B cell (primary cell): ENCODE results near the gene AGBL4. TPM values are rescaled to one million over a fixed set of nuclear protein-coding genes. Genes with fewer than 3 reads are reported as not detected.

Source experiments
- ATAC-seq: fragments of 200-7000 bp; cut with Tn5 transposase; one replicate; pipeline ENCODE4 v1.10.0; 2021; ENCODE audit warnings: low read depth, mild to moderate bottlenecking, moderate number of reproducible peaks, moderate library complexity
- CTCF ChIA-PET: fragments of 350-600 bp; sonication (Branson Sonifier 250); formaldehyde crosslinking; loops from one replicate; lab custom pipeline; 2021; ENCODE audit warnings: antibody characterized with exemption, inconsistent platforms; lab: Charles Lee
- POLR2A ChIA-PET: fragments of 350-600 bp; sonication (Branson Sonifier 250); formaldehyde crosslinking; loops from one replicate; lab custom pipeline; 2021; ENCODE audit warnings: antibody characterized with exemption; lab: Charles Lee
- DNase-seq: peaks from one replicate; pipeline ENCODE4 v3.0.0; 2013
- H2AFZ ChIP-seq: 2 replicates; pipeline ENCODE4 v1.6.1; 2012; ENCODE audit warnings: mild to moderate bottlenecking, low read depth, low read length; ENCODE audit not compliant: insufficient read depth, poor library complexity, severe bottlenecking
- H3K27ac ChIP-seq, 2 donors: 1 replicate in 1 of 2; 2 replicates in 1 of 2; pipeline ENCODE4 v1.5.1; 2012 to 2013; ENCODE audit warnings: low read length in 2 of 2, mild to moderate bottlenecking in 2 of 2, moderate library complexity in 1 of 2
- H3K27me3 ChIP-seq, 4 experiments: fragments of 200-600 bp in 1 of 4; sonication (generic) in 1 of 4; replicated peaks in 1 of 4; 1 replicate in 2 of 4; 2 replicates in 2 of 4; pipeline versions ENCODE4 v1.6.1 to v1.7.0; 2013 to 2016; ENCODE audit warnings: low read length in 3 of 4, mild to moderate bottlenecking in 2 of 4, mixed read lengths in 1 of 4, moderate library complexity in 1 of 4; ENCODE audit not compliant: insufficient read depth in 4 of 4, control insufficient read depth in 3 of 4; ENCODE audit errors: control extremely low read depth in 1 of 4
- H3K36me3 ChIP-seq, 2 experiments: replicated peaks in 1 of 2; 1 replicate in 1 of 2; 2 replicates in 1 of 2; pipeline versions ENCODE4 v1.6.1 to v1.7.1; 2013; ENCODE audit warnings: low read length in 1 of 2; ENCODE audit not compliant: insufficient read depth in 2 of 2, control insufficient read depth in 1 of 2; ENCODE audit errors: control extremely low read depth in 1 of 2, extremely low read depth in 1 of 2
- H3K4me1 ChIP-seq, 2 donors: fragments of 200-600 bp in 1 of 2; sonication (generic) in 1 of 2; 1 replicate in 1 of 2; 2 replicates in 1 of 2; pipeline versions ENCODE4 v1.5.1 to v1.6.1; 2013 to 2017; ENCODE audit warnings: low read length in 2 of 2; ENCODE audit not compliant: control insufficient read depth in 2 of 2, insufficient read depth in 2 of 2
- H3K4me2 ChIP-seq: replicated peaks from 2 replicates; pipeline ENCODE3; 2012; ENCODE audit warnings: mild to moderate bottlenecking, low read depth, low read length; ENCODE audit not compliant: poor library complexity, severe bottlenecking
- H3K4me3 ChIP-seq, 5 experiments: fragments of 200-600 bp in 1 of 5; sonication (generic) in 1 of 5; 1 replicate in 3 of 5; 2 replicates in 2 of 5; pipeline versions ENCODE4 v1.5.1 to v1.7.0; 2011 to 2016; ENCODE audit warnings: low read length in 4 of 5, mild to moderate bottlenecking in 4 of 5, low read depth in 2 of 5, control low read depth in 1 of 5, moderate library complexity in 1 of 5; ENCODE audit not compliant: insufficient read depth in 1 of 5; ENCODE audit errors: control extremely low read depth in 1 of 5, extremely low read depth in 1 of 5
- H3K79me2 ChIP-seq: fragments of 200-600 bp; sonication (generic); one replicate; pipeline ENCODE4 v1.6.0; 2016; ENCODE audit warnings: low read length; ENCODE audit not compliant: control insufficient read depth, insufficient read depth
- H3K9ac ChIP-seq: fragments of 200-600 bp; sonication (generic); 2 replicates; pipeline ENCODE4 v1.6.1; 2017; ENCODE audit warnings: mild to moderate bottlenecking, low read length, moderate library complexity
- H3K9me3 ChIP-seq, 3 donors: one replicate each; pipeline versions ENCODE4 v1.6.1 to v1.7.1; 2013; ENCODE audit warnings: low read length in 2 of 3; ENCODE audit not compliant: control insufficient read depth in 2 of 3, insufficient read depth in 1 of 3; ENCODE audit errors: control extremely low read depth in 1 of 3
- H4K20me1 ChIP-seq: 2 replicates; pipeline ENCODE4 v1.6.0; 2012; ENCODE audit warnings: mild to moderate bottlenecking, low read length; ENCODE audit not compliant: insufficient read depth, control insufficient read depth, poor library complexity, severe bottlenecking
- H3K27ac Mint-ChIP-seq: one replicate; pipeline ENCODE4 v1.8.0; 2021; ENCODE audit warnings: mixed read lengths
- H3K27me3 Mint-ChIP-seq: one replicate; pipeline ENCODE4 v1.8.0; 2021; ENCODE audit warnings: mixed read lengths
- H3K4me1 Mint-ChIP-seq: one replicate; pipeline ENCODE4 v1.8.0; 2021; ENCODE audit warnings: mixed read lengths
- H3K4me3 Mint-ChIP-seq: one replicate; pipeline ENCODE4 v1.8.0; 2021; ENCODE audit warnings: mixed read lengths
- H3K9me3 Mint-ChIP-seq: one replicate; pipeline ENCODE4 v1.8.0; 2022; ENCODE audit warnings: mixed read lengths; ENCODE audit not compliant: insufficient read depth
- EZH2 ChIP-seq: IDR thresholded peaks from 2 replicates; pipeline ENCODE4 v1.6.1; 2012; ENCODE audit warnings: borderline replicate concordance, low read depth, mild to moderate bottlenecking, moderate library complexity, low read length; ENCODE audit not compliant: insufficient read depth, poor library complexity, severe bottlenecking
- WGBS: methylation state at CpG from one replicate; pipeline ENCODE4 v1.1.5; 2013; ENCODE audit warnings: missing lambda C conversion rate; ENCODE audit not compliant: insufficient coverage; 5-methylcytosine and 5-hydroxymethylcytosine counted together
- intact Hi-C: fragments of 100-400 bp; cut with micrococcal nuclease; formaldehyde crosslinking; loops from one replicate; pipeline ENCODE4 v1.10.0; 2022
- polyA plus RNA-seq: library from polyadenylated mRNA; depleted of rRNA; stranded (reverse); fragments of >200 nt; gene quantifications from 2 replicates; pipeline ENCODE4 v1.2.3, GENCODE V29; 2012
- total RNA-seq, 2 donors: library from RNA; stranded (reverse); fragments of 120-200 nt in 1 of 2; gene quantifications; 1 replicate in 1 of 2; 2 replicates in 1 of 2; pipeline versions ENCODE4 v1.2.3 to v1.2.4, GENCODE V29; 2013 to 2022
- TF ChIP-seq, protein P1 (sequence below): fragments of 200-600 bp; IDR thresholded peaks from one replicate; pipeline ENCODE4 v1.8.0; 2022; ENCODE audit warnings: antibody characterized with exemption, mild to moderate bottlenecking

The AGBL4 gene
- total and polyA plus RNA-seq, 2 donors (not counting 1 experiment from before 2014, with no cell fraction given): 0.07 to 0.12 TPM

DNA sequence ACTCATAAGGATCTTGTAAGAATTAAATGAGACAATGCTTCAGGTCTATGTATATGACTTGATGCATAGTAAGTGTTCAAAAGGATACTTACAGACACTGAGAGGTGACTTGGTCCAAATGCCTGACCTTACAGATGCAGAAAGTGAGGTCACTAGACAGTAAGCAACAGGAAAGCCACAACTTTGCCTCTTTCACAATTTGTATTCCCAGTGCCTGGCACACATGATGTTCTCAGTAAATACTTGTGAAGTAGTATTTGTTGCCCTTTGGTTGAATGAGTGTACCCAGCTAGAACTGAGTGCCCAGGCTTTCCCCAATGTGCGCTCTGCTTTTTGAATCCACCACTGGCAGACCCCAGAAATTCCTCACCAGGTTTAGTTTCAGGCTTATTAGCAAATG is 1352.2 kb downstream of the AGBL4 start:
- no peaks in the 10 kb centered on the region for H3K9me3 ChIP-seq
- H3K4me3 ChIP-seq: no peak overlapping the region
- H3K4me1 ChIP-seq: no peaks in the 10 kb centered on the region
- no peak for DNase-seq
- ATAC-seq: no peak
- Mint-ChIP-seq H3K27me3 (peaks cover 20% of the 10 kb centered on the region), H3K4me3 (no peak overlapping the region), H3K4me1 (no peaks in the 10 kb centered on the region), H3K9me3 (no peaks in the 10 kb centered on the region), H3K27ac (no peak overlapping the region)
- no peak overlapping the region for H3K27ac ChIP-seq
- intact Hi-C loops: loop anchor here (10.0 kb wide), 1 partner anchor 1673 kb away; no protein-coding TSS in a partner anchor
- no peaks in the 10 kb centered on the region for H3K79me2 ChIP-seq
- H3K36me3 ChIP-seq: no peaks in the 10 kb centered on the region
- no peak for TF ChIP-seq EZH2
- TF ChIP-seq, protein P1, sequence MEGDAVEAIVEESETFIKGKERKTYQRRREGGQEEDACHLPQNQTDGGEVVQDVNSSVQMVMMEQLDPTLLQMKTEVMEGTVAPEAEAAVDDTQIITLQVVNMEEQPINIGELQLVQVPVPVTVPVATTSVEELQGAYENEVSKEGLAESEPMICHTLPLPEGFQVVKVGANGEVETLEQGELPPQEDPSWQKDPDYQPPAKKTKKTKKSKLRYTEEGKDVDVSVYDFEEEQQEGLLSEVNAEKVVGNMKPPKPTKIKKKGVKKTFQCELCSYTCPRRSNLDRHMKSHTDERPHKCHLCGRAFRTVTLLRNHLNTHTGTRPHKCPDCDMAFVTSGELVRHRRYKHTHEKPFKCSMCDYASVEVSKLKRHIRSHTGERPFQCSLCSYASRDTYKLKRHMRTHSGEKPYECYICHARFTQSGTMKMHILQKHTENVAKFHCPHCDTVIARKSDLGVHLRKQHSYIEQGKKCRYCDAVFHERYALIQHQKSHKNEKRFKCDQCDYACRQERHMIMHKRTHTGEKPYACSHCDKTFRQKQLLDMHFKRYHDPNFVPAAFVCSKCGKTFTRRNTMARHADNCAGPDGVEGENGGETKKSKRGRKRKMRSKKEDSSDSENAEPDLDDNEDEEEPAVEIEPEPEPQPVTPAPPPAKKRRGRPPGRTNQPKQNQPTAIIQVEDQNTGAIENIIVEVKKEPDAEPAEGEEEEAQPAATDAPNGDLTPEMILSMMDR: no peak
- no peak overlapping the region for H3K4me2 ChIP-seq
- POLR2A ChIA-PET: no interaction called here
- CTCF ChIA-PET: interaction anchor here (2.7 kb wide), 1 partner anchor 25 kb away, joined by 6 read pairs; no protein-coding TSS in a partner anchor
- no CpG with 5 or more reads among the region's 1 CpG for WGBS
- no peak overlapping the region for H2AFZ ChIP-seq
- H3K9ac ChIP-seq: no peak overlapping the region
- no peaks in the 10 kb centered on the region for H3K27me3 ChIP-seq
- no peaks in the 10 kb centered on the region for H4K20me1 ChIP-seq

DNA sequence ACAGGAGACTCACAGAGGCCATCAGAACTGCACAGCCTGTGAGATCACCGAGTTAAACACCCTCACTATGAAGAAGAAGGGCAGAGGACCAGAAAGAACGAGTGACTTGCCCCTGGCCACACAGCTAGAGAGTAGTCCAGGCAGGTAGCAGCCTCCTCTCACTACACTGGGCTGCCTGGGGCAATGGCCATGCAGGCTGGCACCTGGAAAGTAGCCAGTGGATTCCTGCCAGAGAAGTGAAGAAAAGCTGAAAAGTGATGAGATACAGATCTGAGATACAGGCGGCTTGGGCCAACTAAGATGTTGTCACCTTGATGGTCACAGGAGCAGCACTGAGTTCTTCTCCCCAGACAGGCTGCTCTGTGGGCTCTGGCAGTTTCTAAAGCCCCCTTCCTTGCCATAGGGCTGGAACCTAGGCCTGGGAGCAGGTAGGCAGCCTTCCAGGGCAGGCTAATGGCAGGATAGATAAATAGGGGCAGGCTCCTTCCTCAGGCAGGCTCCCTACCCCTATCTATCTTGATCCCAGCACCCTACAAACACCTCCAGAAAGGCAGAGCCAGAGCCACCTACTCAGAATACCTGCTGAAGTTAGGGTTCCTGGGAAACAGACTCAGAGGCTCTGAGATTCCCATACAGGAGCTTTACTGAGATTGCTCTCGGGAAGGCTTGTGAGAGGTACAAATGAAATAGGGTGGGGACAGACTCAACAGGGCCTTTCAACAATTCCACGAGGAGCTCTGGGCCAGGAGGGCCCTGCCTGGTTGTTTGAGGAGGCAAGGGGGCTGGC is 1353.3 kb downstream of the AGBL4 start:
- H3K27ac ChIP-seq: no peak overlapping the region
- Mint-ChIP-seq H3K27me3 (peaks cover 19% of the 10 kb centered on the region), H3K4me3 (no peak overlapping the region), H3K27ac (no peak overlapping the region), H3K9me3 (no peaks in the 10 kb centered on the region), H3K4me1 (no peaks in the 10 kb centered on the region)
- no peaks in the 10 kb centered on the region for H3K27me3 ChIP-seq
- H4K20me1 ChIP-seq: no peaks in the 10 kb centered on the region
- H3K4me2 ChIP-seq: no peak overlapping the region
- intact Hi-C loops: loop anchor here (10.0 kb wide), 1 partner anchor 1674 kb away; no protein-coding TSS in a partner anchor
- H3K9me3 ChIP-seq: no peaks in the 10 kb centered on the region
- CTCF ChIA-PET: interaction anchor here (2.7 kb wide), 1 partner anchor 26 kb away, joined by 6 read pairs; no protein-coding TSS in a partner anchor
- TF ChIP-seq EZH2: no peak
- TF ChIP-seq, protein P1: no peak
- H2AFZ ChIP-seq: no peak overlapping the region
- WGBS: 88% methylated on average over 3 of the region's 5 CpGs
- no peak overlapping the region for H3K9ac ChIP-seq
- DNase-seq (no peak), ATAC-seq (no peak)
- no peaks in the 10 kb centered on the region for H3K36me3 ChIP-seq
- H3K4me3 ChIP-seq: no peak overlapping the region
- no peaks in the 10 kb centered on the region for H3K4me1 ChIP-seq
- no peaks in the 10 kb centered on the region for H3K79me2 ChIP-seq
- POLR2A ChIA-PET: no interaction called here
